GM10266 (cell line): ENCODE measurements around the gene CCDC88C.

Experiments used
- DNase-seq: peaks from one replicate; pipeline ENCODE4 v3.0.0; 2012; ENCODE audit errors: extremely low spot score
- TF ChIP-seq, protein P1 (sequence below): IDR thresholded peaks from 2 replicates; pipeline ENCODE4 v1.5.1; 2012; ENCODE audit warnings: mild to moderate bottlenecking, low read depth; ENCODE audit not compliant: control insufficient read depth, insufficient read depth; ENCODE audit errors: missing control alignments

The CCDC88C gene

DNA sequence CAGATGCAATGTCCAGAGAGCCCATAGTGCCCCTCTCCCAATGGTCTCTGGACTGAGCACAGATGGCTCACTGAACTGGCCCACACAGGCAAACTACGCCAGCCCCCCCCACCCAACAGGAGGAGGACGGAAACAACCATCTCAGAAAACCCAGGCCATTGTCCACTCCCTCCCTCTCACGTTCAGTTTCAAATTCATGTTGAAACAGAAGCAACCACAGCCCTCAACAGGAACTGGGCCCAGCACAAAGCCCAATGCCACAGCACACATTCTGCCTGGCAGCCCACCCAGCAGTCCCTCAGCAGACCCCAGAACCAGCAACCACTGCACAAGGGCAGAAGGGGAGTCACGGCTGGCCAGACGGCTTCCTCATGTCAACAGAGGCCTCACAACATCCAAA lies 10.6 kb downstream of the CCDC88C start:
- no peak for DNase-seq
- TF ChIP-seq, protein P1, sequence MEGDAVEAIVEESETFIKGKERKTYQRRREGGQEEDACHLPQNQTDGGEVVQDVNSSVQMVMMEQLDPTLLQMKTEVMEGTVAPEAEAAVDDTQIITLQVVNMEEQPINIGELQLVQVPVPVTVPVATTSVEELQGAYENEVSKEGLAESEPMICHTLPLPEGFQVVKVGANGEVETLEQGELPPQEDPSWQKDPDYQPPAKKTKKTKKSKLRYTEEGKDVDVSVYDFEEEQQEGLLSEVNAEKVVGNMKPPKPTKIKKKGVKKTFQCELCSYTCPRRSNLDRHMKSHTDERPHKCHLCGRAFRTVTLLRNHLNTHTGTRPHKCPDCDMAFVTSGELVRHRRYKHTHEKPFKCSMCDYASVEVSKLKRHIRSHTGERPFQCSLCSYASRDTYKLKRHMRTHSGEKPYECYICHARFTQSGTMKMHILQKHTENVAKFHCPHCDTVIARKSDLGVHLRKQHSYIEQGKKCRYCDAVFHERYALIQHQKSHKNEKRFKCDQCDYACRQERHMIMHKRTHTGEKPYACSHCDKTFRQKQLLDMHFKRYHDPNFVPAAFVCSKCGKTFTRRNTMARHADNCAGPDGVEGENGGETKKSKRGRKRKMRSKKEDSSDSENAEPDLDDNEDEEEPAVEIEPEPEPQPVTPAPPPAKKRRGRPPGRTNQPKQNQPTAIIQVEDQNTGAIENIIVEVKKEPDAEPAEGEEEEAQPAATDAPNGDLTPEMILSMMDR: no peak

DNA sequence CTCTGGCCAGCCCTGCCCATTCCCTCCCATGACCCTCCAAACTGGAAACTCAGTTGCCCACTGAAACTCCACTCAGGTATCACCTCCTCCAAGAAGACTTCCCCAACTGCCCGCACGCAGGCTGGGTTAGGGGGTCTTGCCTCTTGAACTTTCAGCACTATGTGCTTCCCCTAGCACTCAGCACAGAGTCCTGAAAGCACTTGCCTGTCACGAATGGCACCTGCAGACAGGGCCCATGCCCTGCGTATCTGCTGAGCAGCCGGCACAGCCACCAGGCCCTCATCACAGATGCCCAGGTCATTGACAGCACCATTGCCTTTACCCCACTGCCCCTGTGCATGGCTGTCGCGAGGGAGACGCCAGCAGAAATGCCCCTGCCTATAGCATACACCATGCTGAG lies 11.2 kb downstream of the CCDC88C start:
- no peak for DNase-seq
- TF ChIP-seq, protein P1: no peak

DNA sequence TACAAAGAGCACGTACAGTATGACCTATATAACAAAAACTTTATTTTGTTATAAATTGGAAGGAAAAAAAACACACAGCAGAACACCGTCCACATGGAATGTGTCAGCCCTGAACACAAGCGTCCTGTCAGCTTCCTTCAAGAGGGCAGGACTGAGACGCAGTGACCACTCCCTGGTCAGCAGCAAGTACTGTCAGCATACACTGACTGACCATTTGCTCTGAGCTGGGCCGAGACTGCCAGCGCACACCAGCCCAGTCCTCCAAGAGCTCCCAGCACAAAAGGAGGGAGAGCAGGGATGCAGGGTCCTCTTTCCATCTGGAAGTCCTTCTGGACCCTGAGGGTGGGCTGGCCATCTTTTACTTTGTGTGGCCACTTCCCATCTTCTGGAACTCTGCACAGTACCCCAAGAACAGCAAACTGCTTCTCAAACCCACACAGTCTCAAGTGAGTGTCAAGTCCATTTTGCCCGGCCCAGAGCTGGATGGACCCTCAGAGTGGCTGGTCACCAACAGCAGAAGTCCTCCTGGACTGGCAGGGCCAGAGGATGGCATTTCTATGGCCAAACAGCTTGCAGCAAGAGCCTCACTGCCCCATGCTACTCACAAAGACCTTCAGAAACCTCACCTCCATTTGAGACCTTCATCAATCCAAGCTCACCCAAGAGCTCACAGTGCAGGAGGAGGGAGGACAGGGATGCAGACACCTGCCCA lies 11.7 kb downstream of the CCDC88C start:
- DNase-seq: no peak
- TF ChIP-seq, protein P1: no peak

DNA sequence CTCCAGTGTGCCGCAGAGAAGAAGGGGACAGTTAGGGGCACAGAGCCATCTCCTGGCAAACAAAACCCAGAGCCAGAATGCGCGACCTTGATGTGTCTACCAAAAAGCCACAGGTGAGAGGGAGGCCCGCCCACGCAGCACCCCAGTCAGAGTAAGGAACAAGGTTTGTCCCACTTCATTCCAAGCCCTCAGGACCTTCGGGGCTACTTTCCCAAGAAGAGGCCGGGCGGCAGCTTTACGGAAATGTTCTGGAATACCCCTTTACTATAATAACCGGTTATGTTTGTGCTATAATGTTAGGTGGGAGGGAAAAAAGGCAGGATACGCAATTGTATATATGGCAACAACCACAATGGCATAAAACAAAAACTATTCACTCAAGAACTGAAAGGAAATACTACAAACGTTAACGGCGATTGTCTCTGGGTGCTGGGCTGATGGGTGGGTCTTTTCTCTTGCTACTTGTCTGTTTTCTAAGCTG lies 12.3 kb downstream of the CCDC88C start:
- TF ChIP-seq, protein P1: no peak
- DNase-seq: no peak

GRCh38 chr14:91402771-91403600 lies 14.6 kb downstream of the CCDC88C start:
- DNase-seq: no peak
- TF ChIP-seq, protein P1: no peak

GRCh38 chr14:91402348-91402747 lies 15.3 kb downstream of the CCDC88C start:
- TF ChIP-seq, protein P1: no peak
- DNase-seq: no peak

DNA sequence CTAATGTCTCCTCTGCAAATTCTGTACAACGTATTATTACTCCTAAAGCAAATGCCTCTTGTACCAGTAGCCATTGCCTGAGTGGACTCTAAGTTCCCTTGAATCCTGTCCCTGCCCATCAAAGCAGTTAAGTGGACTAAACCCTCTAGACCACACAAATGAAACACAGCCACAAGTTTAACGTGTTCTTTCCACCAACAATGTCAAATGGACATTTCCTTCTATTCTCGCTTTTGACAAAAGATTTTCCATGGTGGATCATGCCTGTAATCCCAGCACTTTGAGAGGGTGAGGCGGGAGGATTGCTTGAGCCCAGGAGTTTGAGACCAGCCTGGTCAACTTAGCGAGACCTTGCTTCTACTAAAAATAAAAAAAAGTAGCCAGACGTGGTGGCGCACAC lies 15.9 kb downstream of the CCDC88C start:
- no peak for DNase-seq
- TF ChIP-seq, protein P1: no peak
